Sigmoid colon (tissue), 7 donors: Measurements from ENCODE around the gene STN1. TPM values are rescaled to one million over a fixed set of nuclear protein-coding genes. Genes with fewer than 3 reads are reported as not detected.

ENCODE experiments used
- DNase-seq: peaks from one replicate; pipeline ENCODE4 v3.0.0-alpha.2; 2019
- H3K27ac ChIP-seq, 4 donors: fragments of 200-600 bp; sonication (generic); one replicate each; pipeline ENCODE4 v1.5.1; 2016 to 2019; ENCODE audit warnings: mild to moderate bottlenecking in 1 of 4
- H3K27me3 ChIP-seq, 3 donors: fragments of 200-600 bp; sonication (generic); one replicate each; pipeline ENCODE4 v1.5.1; 2019; ENCODE audit warnings: mild to moderate bottlenecking in 1 of 3
- H3K36me3 ChIP-seq, 4 donors: fragments of 200-600 bp; sonication (generic); one replicate each; pipeline ENCODE4 v1.5.1; 2016 to 2019
- H3K4me1 ChIP-seq, 4 donors: fragments of 200-600 bp; sonication (generic); one replicate each; pipeline ENCODE4 v1.5.1; 2017 to 2019
- H3K4me3 ChIP-seq, 4 donors: fragments of 200-600 bp; sonication (generic); one replicate each; pipeline ENCODE4 v1.5.1; 2017 to 2019; ENCODE audit warnings: mild to moderate bottlenecking in 2 of 4, moderate library complexity in 1 of 4
- H3K9me3 ChIP-seq, 4 donors: fragments of 200-600 bp in 3 of 4; sonication (generic) in 3 of 4; one replicate each; pipeline versions ENCODE4 v1.5.1 to v1.6.1; 2013 to 2019
- EP300 ChIP-seq, 4 donors: sonication (generic); formaldehyde crosslinking; IDR thresholded peaks; one replicate each; pipeline ENCODE4 v1.6.1; 2017; ENCODE audit warnings: antibody characterized with exemption in 4 of 4
- POLR2A ChIP-seq, 2 donors: fragments of 450-650 bp; IDR thresholded peaks; one replicate each; pipeline ENCODE4 v1.6.1; 2016; ENCODE audit warnings: antibody characterized with exemption in 2 of 2, mild to moderate bottlenecking in 2 of 2, moderate library complexity in 2 of 2
- POLR2AphosphoS5 ChIP-seq, 4 donors: sonication (generic); formaldehyde crosslinking; IDR thresholded peaks; one replicate each; pipeline ENCODE4 v1.6.1; 2017; ENCODE audit warnings: antibody characterized with exemption in 4 of 4
- WGBS, 2 donors: extraction: QIAGEN DNeasy Blood & Tissue Kit; methylation state at CpG; one replicate each; pipeline ENCODE4 v1.1.7; 2013; 5-methylcytosine and 5-hydroxymethylcytosine counted together
- intact Hi-C: fragments of 100-400 bp; cut with DNase I; formaldehyde crosslinking; loops from one replicate; pipeline ENCODE4 v1.15.1; 2023
- polyA plus RNA-seq, 3 donors: library from polyadenylated mRNA; stranded (reverse); fragments of 200-250 nt; gene quantifications; one replicate each; pipeline ENCODE4 v1.2.3, GENCODE V29; 2013
- total RNA-seq, 4 donors: library from RNA; depleted of rRNA; stranded (reverse); fragments of >200 nt; gene quantifications; one replicate each; pipeline ENCODE4 v1.1.0, GENCODE V29; 2016
- TF ChIP-seq, protein P1 (sequence below), 4 experiments: fragments of 450-650 bp in 3 of 4; fragments of 200-600 bp in 1 of 4; IDR thresholded peaks; one replicate each; pipeline ENCODE4 v1.5.1; 2016 to 2019; ENCODE audit warnings: antibody characterized with exemption in 4 of 4, mild to moderate bottlenecking in 3 of 4, moderate library complexity in 2 of 4
- donor health status: healthy with polysubstance abuse.
- donor health status: Bipolar disorder and iron deficiency.
- donor health status: healthy.

The STN1 gene
- total and polyA plus RNA-seq, 7 donors, result 16.0 to 27.7 (median 22.4) TPM

DNA sequence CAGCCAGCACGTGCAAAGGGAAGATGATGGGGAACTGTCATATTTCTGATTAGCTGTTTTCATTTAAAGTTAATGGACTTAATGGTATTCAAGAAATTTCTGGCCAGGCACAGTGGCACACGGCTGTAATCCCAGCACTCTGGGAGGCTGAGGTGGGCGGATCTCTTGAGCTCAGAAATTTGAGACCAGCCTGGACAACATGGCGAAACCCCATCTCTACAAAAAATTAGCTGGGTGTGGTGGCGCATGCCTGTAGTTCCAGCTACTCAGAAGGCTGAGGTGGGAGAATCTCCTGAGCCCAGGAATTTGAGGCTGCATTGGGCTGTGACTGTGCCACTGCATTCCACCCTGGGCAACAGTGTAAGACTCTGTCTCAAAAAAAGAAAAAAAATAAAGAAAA is 18.7 kb downstream of the STN1 start:
- H3K4me3 ChIP-seq, result no peak overlapping the region
- no peak for TF ChIP-seq POLR2A (IDR thresholded peaks at IDR 0.05)
- 97 to 98% methylated on average over 5 of the region's 5 CpGs for WGBS, 2 donors
- H3K27ac ChIP-seq, result no peak overlapping the region
- H3K27me3 ChIP-seq, result no peaks in the 10 kb centered on the region
- DNase-seq, result no peak
- no peaks in the 10 kb centered on the region for H3K9me3 ChIP-seq
- peaks cover 0 to 14% (median 10%) of the 10 kb centered on the region in 4 donors for H3K4me1 ChIP-seq
- intact Hi-C loops, result no loop called here
- H3K36me3 ChIP-seq, result peaks cover 4 to 61% (median 19%) of the 10 kb centered on the region in 4 donors

DNA sequence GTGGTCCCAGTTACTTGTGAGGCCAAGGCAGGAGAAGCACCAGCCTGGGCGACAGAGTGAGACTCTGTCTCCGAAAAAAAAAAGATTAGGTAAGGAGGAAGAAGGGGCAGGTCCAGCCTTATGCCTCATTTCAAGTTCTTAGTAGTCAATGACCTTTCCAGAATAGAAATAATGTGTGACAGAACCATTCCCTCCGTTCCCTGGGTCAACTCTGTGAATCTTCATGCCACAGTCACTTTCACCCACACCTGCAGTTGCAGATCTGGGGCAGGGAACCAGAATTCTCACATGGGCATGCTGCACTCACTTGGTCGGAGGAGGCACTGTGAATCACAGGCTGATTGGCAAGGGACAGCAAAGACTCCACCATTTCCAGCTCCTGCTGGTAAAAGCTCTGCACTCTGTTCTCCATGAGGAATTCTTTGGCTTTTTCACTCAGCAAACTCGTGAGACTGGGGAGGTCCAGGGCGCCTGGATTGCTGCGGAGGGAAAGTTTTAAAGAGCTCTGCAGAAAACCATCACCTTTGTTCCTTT is 20.7 kb downstream of the STN1 start:
- no peak overlapping the region for H3K27ac ChIP-seq
- H3K36me3 ChIP-seq, result peaks cover 4 to 55% (median 19%) of the 10 kb centered on the region in 4 donors
- no peak for DNase-seq

DNA sequence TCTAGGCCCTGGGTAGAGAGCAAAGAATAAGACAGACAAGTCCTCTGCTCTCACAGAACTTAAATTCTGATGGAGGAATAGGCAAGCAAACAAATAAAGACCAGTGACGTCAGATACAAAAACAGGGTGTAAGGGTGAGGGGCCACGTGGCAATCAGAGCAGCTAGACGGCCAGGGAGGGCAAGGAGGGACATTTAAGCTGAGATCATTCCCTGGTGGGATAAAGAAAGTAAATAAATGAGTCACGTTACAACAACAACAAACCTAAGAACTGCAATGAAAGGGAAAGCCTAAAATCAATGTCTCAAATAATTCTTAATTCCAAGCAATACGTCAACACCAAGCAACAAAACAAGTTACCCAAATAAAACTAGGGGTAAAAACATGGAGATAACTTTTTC is 21.8 kb downstream of the STN1 start:
- TF ChIP-seq POLR2A (IDR thresholded peaks at IDR 0.05), result no peak
- no peak for TF ChIP-seq POLR2AphosphoS5 (IDR thresholded peaks at IDR 0.05)
- TF ChIP-seq, protein P1, sequence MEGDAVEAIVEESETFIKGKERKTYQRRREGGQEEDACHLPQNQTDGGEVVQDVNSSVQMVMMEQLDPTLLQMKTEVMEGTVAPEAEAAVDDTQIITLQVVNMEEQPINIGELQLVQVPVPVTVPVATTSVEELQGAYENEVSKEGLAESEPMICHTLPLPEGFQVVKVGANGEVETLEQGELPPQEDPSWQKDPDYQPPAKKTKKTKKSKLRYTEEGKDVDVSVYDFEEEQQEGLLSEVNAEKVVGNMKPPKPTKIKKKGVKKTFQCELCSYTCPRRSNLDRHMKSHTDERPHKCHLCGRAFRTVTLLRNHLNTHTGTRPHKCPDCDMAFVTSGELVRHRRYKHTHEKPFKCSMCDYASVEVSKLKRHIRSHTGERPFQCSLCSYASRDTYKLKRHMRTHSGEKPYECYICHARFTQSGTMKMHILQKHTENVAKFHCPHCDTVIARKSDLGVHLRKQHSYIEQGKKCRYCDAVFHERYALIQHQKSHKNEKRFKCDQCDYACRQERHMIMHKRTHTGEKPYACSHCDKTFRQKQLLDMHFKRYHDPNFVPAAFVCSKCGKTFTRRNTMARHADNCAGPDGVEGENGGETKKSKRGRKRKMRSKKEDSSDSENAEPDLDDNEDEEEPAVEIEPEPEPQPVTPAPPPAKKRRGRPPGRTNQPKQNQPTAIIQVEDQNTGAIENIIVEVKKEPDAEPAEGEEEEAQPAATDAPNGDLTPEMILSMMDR (IDR thresholded peaks at IDR 0.05), result no peak
- TF ChIP-seq EP300 (IDR thresholded peaks at IDR 0.05), result no peak
- no peaks in the 10 kb centered on the region for H3K27me3 ChIP-seq
- DNase-seq, result no peak
- H3K9me3 ChIP-seq, result no peaks in the 10 kb centered on the region
- H3K4me3 ChIP-seq, result no peak overlapping the region
- intact Hi-C loops, result no loop called here
- H3K36me3 ChIP-seq, result peaks cover 4 to 66% (median 19%) of the 10 kb centered on the region in 4 donors
- 71 to 76% methylated on average over 5 of the region's 5 CpGs for WGBS, 2 donors
- H3K4me1 ChIP-seq, result peaks cover 0 to 21% (median 15%) of the 10 kb centered on the region in 4 donors
- peak overlapping the region; percentile 53 to 63 (median 56) for H3K27ac ChIP-seq

More for the DNA sequence above, 20.7 kb downstream of the STN1 start:
- 91% methylated on average over 7 of the region's 7 CpGs for WGBS, 2 donors
- TF ChIP-seq POLR2A (IDR thresholded peaks at IDR 0.05), result no peak
- no peak for TF ChIP-seq POLR2AphosphoS5 (IDR thresholded peaks at IDR 0.05)
- TF ChIP-seq, protein P1 (IDR thresholded peaks at IDR 0.05), result no peak
- no peak for TF ChIP-seq EP300 (IDR thresholded peaks at IDR 0.05)
- no peak overlapping the region for H3K4me3 ChIP-seq
- H3K27me3 ChIP-seq, result no peaks in the 10 kb centered on the region
- intact Hi-C loops, result no loop called here
- peaks cover 0 to 21% (median 15%) of the 10 kb centered on the region in 4 donors for H3K4me1 ChIP-seq
- no peaks in the 10 kb centered on the region for H3K9me3 ChIP-seq

- Histone ChIP-seq H3K27ac (peak overlapping the region; percentile 53 to 63 (median 56)), H3K9me3 (no peaks in the 10 kb centered on the region), H3K27me3 (no peaks in the 10 kb centered on the region), H3K4me1 (peaks cover 0 to 21% (median 15%) of the 10 kb centered on the region in 4 donors), H3K36me3 (peaks cover 4 to 72% (median 19%) of the 10 kb centered on the region in 4 donors), H3K4me3 (no peak overlapping the region)
- intact Hi-C loops, result no loop called here
- DNase-seq, result no peak
- TF ChIP-seq EP300 (IDR thresholded peaks at IDR 0.05) (no peak), POLR2AphosphoS5 (IDR thresholded peaks at IDR 0.05) (peak in 1 of 4 donors; percentile 17)
- 65 to 72% methylated on average over 9 of the region's 9 CpGs for WGBS, 2 donors
These were observed 22.4 kb downstream of the STN1 start for GRCh38 chr10:103895411-103896186.

- TF ChIP-seq POLR2AphosphoS5 (IDR thresholded peaks at IDR 0.05) (peak in 2 of 4 donors; percentile 17 to 28), EP300 (IDR thresholded peaks at IDR 0.05) (no peak)
- TF ChIP-seq, protein P1 (IDR thresholded peaks at IDR 0.05), result no peak
- Histone ChIP-seq H3K4me3 (no peak overlapping the region), H3K4me1 (peaks cover 0 to 21% (median 15%) of the 10 kb centered on the region in 4 donors), H3K27ac (peak overlapping the region; percentile 53 to 63 (median 56)), H3K27me3 (no peaks in the 10 kb centered on the region), H3K9me3 (no peaks in the 10 kb centered on the region), H3K36me3 (peaks cover 4 to 71% (median 13%) of the 10 kb centered on the region in 4 donors)
- intact Hi-C loops, result no loop called here
- WGBS, 2 donors, result 9 to 39% methylated on average over 4 of the region's 4 CpGs
- DNase-seq, result no peak
These were observed 23.5 kb downstream of the STN1 start for GRCh38 chr10:103894441-103894864.
